Astrocyte of the cerebellum (primary cell): ENCODE data around the gene MS4A15.
"Not testable (repeated sequence)": the region's sequence is repeated elsewhere in the genome, so short reads cannot be mapped to it uniquely, and the experiment has no call there.

ENCODE experiments used
- DNase-seq: peaks from one replicate; pipeline ENCODE4 v3.0.0-alpha.2; 2011; ENCODE audit warnings: low read depth
- H3K4me3 ChIP-seq: 2 replicates; pipeline ENCODE4 v1.5.1; 2011; ENCODE audit warnings: mild to moderate bottlenecking, low read depth, low read length, moderate library complexity
- CTCF ChIP-seq: IDR thresholded peaks from 2 replicates; pipeline ENCODE4 v1.5.1; 2012; ENCODE audit warnings: low read length, low read depth, moderate library complexity, mild to moderate bottlenecking; ENCODE audit errors: missing control alignments
- in situ Hi-C: cut with HindIII; loops from 2 replicates; pipeline ENCODE4 v1.10.0; 2017; ENCODE audit warnings: low sequenced_read_pairs

Gene MS4A15

GRCh38 chr11:60818057-60818456 is 61.4 kb downstream of the MS4A15 start:
- no peak for DNase-seq
- no peak for TF ChIP-seq CTCF
- in situ Hi-C loops, result no loop called here
- H3K4me3 ChIP-seq, result no peak overlapping the region

GRCh38 chr11:60821827-60822599 is 65.3 kb downstream of the MS4A15 start:
- no peak overlapping the region for H3K4me3 ChIP-seq
- TF ChIP-seq CTCF, result no peak
- in situ Hi-C loops, result loop anchor here (5.0 kb wide), 1 partner anchor 45 kb away; the partner anchor contains the start of gene ZP1
- DNase-seq, result no peak

- in situ Hi-C loops, result loop anchor here (5.0 kb wide), 1 partner anchor 43 kb away; the partner anchor contains the start of gene ZP1
- not testable (repeated sequence) for DNase-seq, H3K4me3 ChIP-seq
Observed at GRCh38 chr11:60823745-60824306, 67.2 kb downstream of the MS4A15 start.

- H3K4me3 ChIP-seq, result no peak overlapping the region
- in situ Hi-C loops, result loop anchor here (5.0 kb wide), 2 partner anchors 48 to 92 kb away; no protein-coding TSS in a partner anchor
- DNase-seq, result no peak
- no peak for TF ChIP-seq CTCF
Observed at GRCh38 chr11:60825118-60825517, 68.5 kb downstream of the MS4A15 start.

- DNase-seq, result no peak
- no peak overlapping the region for H3K4me3 ChIP-seq
- TF ChIP-seq CTCF, result no peak
- in situ Hi-C loops, result loop anchor here (5.0 kb wide), 2 partner anchors 48 to 92 kb away; no protein-coding TSS in a partner anchor
Observed at GRCh38 chr11:60825790-60826189, 69.1 kb downstream of the MS4A15 start.
